Peyer's patch (tissue), 4 donors: Measurements from ENCODE around the gene CAPS.

Experiments used
- POLR2A ChIP-seq, 2 donors: fragments of 450-650 bp; IDR thresholded peaks; one replicate each; pipeline ENCODE4 v1.5.1; 2017; ENCODE audit warnings: antibody characterized with exemption in 2 of 2, mild to moderate bottlenecking in 2 of 2, moderate library complexity in 2 of 2
- TF ChIP-seq, protein P1 (sequence below), 6 experiments: fragments of 450-650 bp in 4 of 6; fragments of 200-600 bp in 2 of 6; sonication (generic) in 1 of 6; IDR thresholded peaks; one replicate each; pipeline ENCODE4 v1.5.1; 2017 to 2019; ENCODE audit warnings: antibody characterized with exemption in 6 of 6, mild to moderate bottlenecking in 3 of 6, moderate library complexity in 1 of 6

DNA sequence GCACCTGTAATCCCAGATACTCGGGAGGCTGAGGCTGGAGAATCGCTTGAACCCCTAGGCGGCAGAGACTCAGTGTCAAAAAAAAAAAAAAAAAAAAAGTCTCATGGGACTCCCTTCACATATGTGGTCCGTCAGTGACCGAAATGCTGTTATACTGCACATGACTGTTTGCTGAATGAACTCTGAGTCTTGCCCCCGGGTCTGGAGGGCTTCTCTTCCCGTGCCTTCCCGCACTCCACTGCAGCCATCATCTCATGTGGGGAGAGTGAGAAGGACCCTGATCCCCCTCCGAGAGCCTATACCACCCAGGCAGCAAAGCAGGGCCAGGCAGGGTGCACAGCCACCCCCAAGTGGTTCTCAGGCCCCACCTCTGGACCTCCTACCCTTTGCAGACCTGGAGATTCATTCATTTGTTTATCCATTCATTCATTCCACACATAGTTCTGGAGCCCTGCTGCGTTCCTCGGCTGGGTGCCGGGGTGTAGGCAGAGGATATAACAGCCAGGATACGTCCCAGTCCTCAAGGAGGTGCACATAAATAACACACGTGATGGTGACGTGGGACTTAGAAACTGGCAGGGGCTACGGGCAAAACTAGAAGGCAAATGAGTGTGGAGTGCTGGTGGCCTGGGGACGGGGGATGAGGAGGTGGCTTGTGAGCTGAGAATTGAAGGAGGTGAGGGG, 24.6 kb upstream of the CAPS start:
- TF ChIP-seq, protein P1, sequence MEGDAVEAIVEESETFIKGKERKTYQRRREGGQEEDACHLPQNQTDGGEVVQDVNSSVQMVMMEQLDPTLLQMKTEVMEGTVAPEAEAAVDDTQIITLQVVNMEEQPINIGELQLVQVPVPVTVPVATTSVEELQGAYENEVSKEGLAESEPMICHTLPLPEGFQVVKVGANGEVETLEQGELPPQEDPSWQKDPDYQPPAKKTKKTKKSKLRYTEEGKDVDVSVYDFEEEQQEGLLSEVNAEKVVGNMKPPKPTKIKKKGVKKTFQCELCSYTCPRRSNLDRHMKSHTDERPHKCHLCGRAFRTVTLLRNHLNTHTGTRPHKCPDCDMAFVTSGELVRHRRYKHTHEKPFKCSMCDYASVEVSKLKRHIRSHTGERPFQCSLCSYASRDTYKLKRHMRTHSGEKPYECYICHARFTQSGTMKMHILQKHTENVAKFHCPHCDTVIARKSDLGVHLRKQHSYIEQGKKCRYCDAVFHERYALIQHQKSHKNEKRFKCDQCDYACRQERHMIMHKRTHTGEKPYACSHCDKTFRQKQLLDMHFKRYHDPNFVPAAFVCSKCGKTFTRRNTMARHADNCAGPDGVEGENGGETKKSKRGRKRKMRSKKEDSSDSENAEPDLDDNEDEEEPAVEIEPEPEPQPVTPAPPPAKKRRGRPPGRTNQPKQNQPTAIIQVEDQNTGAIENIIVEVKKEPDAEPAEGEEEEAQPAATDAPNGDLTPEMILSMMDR (IDR thresholded peaks at IDR 0.05) = no peak
- TF ChIP-seq POLR2A (IDR thresholded peaks at IDR 0.05) = no peak
